Chondrocyte (in vitro differentiated cells): ENCODE results near the gene HMCN2. TPM values are rescaled to one million over a fixed set of nuclear protein-coding genes. Genes with fewer than 3 reads are reported as not detected.

Experiments
- DNase-seq: peaks from one replicate; pipeline ENCODE4 v3.0.0; 2021; ENCODE audit warnings: mixed read lengths, low spot score
- H3K27ac Mint-ChIP-seq: one replicate; pipeline ENCODE4 v1.8.0; 2021; ENCODE audit warnings: mild to moderate bottlenecking, moderate library complexity, mixed read lengths; ENCODE audit not compliant: unreplicated experiment
- H3K27me3 Mint-ChIP-seq: 2 replicates; pipeline ENCODE4 v1.8.0; 2021; ENCODE audit warnings: low read depth, mixed read lengths
- H3K36me3 Mint-ChIP-seq: 2 replicates; pipeline ENCODE4 v1.8.0; 2021; ENCODE audit warnings: low read depth, mixed read lengths
- H3K4me1 Mint-ChIP-seq: 2 replicates; pipeline ENCODE4 v1.8.0; 2021; ENCODE audit warnings: low read depth, mild to moderate bottlenecking, mixed read lengths
- H3K4me3 Mint-ChIP-seq: one replicate; pipeline ENCODE4 v1.8.0; 2021; ENCODE audit warnings: mild to moderate bottlenecking, moderate library complexity, mixed read lengths; ENCODE audit not compliant: unreplicated experiment
- H3K9me3 Mint-ChIP-seq: 2 replicates; pipeline ENCODE4 v1.8.0; 2021; ENCODE audit warnings: low read depth, mixed read lengths
- total RNA-seq: library from RNA; stranded (reverse); gene quantifications from 3 replicates; pipeline ENCODE4 v1.2.1, GENCODE V29; 2021
- TF ChIP-seq, protein P1 (sequence below): fragments of 200-600 bp; sonication (generic); IDR thresholded peaks from 2 replicates; pipeline ENCODE4 v1.5.0; 2021; ENCODE audit warnings: antibody characterized with exemption, mild to moderate bottlenecking, moderate library complexity

Gene HMCN2
- total RNA-seq, 1 donor from 2014 or later = 0.05 TPM

DNA sequence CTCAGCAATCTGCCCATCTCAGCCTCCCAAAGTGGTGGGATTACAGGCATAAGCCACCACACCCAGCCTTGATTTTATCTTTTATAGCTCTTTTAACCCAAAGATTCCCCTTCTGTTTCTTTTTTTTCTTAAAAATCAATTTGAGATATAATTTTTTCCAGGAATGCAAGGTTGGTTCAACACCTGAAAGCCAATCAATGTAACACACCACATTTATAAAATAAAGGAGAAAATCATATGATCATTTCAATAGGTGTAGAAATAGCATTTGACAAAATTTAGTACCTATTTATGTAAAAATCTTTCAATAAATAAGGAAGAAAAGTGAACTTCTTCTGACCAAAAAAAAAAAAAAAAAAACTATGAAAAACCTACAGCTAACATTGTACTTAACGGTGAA is 175.5 kb downstream of the HMCN2 start:
- H3K27ac Mint-ChIP-seq = no peak overlapping the region
- peaks cover 15% of the 10 kb centered on the region for H3K9me3 Mint-ChIP-seq
- no peaks in the 10 kb centered on the region for H3K27me3 Mint-ChIP-seq
- DNase-seq = no peak
- H3K36me3 Mint-ChIP-seq = peaks cover 6% of the 10 kb centered on the region
- H3K4me3 Mint-ChIP-seq = no peak overlapping the region
- H3K4me1 Mint-ChIP-seq = peaks cover 6% of the 10 kb centered on the region
- TF ChIP-seq, protein P1, sequence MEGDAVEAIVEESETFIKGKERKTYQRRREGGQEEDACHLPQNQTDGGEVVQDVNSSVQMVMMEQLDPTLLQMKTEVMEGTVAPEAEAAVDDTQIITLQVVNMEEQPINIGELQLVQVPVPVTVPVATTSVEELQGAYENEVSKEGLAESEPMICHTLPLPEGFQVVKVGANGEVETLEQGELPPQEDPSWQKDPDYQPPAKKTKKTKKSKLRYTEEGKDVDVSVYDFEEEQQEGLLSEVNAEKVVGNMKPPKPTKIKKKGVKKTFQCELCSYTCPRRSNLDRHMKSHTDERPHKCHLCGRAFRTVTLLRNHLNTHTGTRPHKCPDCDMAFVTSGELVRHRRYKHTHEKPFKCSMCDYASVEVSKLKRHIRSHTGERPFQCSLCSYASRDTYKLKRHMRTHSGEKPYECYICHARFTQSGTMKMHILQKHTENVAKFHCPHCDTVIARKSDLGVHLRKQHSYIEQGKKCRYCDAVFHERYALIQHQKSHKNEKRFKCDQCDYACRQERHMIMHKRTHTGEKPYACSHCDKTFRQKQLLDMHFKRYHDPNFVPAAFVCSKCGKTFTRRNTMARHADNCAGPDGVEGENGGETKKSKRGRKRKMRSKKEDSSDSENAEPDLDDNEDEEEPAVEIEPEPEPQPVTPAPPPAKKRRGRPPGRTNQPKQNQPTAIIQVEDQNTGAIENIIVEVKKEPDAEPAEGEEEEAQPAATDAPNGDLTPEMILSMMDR = no peak

DNA sequence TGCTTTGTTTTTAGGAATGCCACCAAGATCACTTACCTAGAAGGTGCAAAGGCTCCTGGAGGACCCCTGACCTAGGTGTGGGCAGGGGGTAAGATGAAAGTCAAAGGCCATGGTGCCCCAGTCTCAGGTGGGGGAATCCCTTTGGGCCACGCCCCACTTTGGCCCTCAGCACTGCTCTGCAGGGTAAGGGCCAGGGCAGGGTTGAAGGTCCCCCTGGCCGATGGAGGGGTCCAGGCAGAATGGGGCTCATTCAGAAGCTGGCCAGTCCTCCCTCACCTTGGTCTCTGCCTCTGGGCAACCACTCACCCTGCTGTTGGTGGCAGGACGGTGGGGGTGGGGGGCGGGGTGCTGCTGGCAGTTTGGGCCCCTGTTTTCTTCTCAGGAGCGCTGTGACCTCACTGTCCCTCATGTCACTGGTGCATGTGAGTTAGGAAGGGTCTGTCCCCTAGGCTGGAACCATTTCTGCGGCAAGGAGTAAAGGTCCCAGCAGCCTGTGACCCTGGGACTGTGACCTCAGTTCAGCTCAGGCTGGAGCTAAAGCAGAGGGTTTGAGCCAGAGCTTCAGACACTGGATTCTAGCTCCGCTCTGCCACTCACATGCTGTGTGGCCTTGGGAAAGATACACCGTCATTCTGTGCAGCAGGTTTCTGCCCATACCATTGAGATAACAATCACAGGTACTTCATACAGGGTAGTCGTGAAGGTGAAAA is 177.3 kb downstream of the HMCN2 start:
- Mint-ChIP-seq H3K27me3 (no peaks in the 10 kb centered on the region), H3K4me3 (no peak overlapping the region), H3K36me3 (peaks cover 6% of the 10 kb centered on the region), H3K4me1 (peaks cover 24% of the 10 kb centered on the region), H3K9me3 (peaks cover 15% of the 10 kb centered on the region), H3K27ac (no peak overlapping the region)
- no peak for DNase-seq
- TF ChIP-seq, protein P1 = no peak

DNA sequence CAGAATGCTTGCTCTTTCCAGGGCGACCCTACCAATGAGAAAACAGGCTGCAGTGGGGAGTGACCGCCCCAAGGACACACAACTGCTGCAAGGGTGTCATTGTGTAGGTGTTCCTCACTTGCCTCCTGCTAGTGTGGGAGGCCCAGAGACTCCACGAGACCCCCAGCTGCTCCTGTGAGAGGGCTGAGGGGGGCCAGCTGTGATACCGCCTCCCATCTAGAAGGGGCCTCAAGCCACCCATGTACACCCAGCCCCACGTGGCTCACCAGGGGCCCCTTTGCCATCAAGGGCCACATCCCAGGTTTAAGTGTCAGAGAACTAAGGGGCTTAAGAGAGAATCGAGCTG is 177.9 kb downstream of the HMCN2 start:
- H3K9me3 Mint-ChIP-seq = peaks cover 15% of the 10 kb centered on the region
- DNase-seq = no peak
- TF ChIP-seq, protein P1 = no peak
- H3K4me3 Mint-ChIP-seq = no peak overlapping the region
- H3K4me1 Mint-ChIP-seq = peaks cover 30% of the 10 kb centered on the region
- no peaks in the 10 kb centered on the region for H3K27me3 Mint-ChIP-seq
- no peak overlapping the region for H3K27ac Mint-ChIP-seq
- peaks cover 6% of the 10 kb centered on the region for H3K36me3 Mint-ChIP-seq

DNA sequence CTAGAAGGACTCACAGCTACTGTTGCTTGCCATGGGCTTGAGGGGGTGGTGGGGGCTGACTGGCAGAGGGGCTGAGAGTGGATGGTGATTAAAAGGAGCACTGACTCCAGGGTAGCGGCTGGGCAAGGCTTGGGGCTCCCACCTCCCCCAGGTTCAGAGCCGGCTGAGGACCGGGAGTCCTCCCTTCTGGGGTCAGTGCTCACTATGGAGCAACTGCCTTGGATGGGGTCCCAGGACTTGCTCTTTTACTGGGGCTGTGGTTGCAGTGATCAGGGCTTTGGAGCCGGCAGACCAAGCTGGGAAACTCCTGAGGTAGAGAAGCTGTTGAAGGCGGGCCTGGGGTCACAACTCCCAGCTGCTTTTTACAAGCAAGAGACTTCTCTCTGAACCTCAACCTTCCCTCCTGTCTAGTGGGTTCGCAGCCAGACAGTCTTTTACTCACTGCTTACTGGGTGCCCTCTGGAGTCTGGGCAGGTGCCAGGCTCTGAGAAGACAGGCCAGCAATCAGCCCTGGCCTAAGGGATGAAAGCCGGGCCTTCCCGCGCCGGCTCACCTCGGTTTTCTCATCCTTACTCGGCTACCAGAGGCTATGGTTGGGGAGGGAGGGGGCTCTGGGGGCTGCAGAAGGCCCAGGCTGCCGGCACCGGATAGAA is 178.4 kb downstream of the HMCN2 start:
- no peak overlapping the region for H3K4me3 Mint-ChIP-seq
- TF ChIP-seq, protein P1 = no peak
- peaks cover 15% of the 10 kb centered on the region for H3K9me3 Mint-ChIP-seq

DNA sequence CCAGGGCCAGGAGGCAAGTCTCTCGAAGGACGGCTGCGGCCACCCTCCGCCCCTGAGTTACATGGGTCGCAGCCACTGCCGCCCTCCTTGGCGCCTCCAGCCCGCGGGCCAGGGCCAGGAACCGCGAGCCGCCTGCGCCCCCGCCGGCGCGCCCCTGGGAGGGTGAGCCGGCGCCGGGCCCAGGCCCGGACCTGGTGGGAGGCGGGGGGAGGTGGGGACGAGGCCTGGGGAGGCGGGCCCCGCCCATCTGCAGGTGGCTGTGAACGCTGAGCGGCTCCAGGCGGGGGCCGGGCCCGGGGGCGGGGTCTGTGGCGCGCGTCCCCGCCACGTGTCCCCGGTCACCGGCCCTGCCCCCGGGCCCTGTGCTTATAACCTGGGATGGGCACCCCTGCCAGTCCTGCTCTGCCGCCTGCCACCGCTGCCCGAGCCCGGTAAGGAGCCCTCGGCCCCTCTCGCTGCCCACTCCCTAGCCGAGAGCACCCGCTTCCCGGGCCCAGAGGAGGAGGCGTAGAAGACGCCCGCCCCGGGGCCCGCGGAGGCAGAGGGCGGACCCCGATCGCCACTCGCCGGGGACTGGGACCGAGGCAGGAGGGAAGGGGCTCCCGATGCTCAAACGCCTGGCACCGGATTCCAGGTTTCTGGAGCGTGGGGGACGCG is 179.1 kb downstream of the HMCN2 start, which contains the start of gene ASS1:
Gene ASS1, plus strand, starts transcription at position 397 of the 657 bp plus-strand sequence. CDS start 7,268 bp downstream, outside the sequence.
- Mint-ChIP-seq H3K27me3 (no peaks in the 10 kb centered on the region), H3K9me3 (peaks cover 15% of the 10 kb centered on the region), H3K27ac (peak within 1 kb of the TSS; percentile 95), H3K4me3 (peak within 1 kb of the TSS; percentile 80), H3K4me1 (peaks cover 41% of the 10 kb centered on the region), H3K36me3 (peaks cover 4% of the 10 kb centered on the region)
- DNase-seq = no peak
- TF ChIP-seq, protein P1 = no peak

More for the DNA sequence above, 178.4 kb downstream of the HMCN2 start:
- Mint-ChIP-seq H3K36me3 (peaks cover 6% of the 10 kb centered on the region), H3K4me1 (peaks cover 35% of the 10 kb centered on the region), H3K27ac (no peak overlapping the region), H3K27me3 (no peaks in the 10 kb centered on the region)
- no peak for DNase-seq
